ENCODE data around the gene SIRPA. TPM values are rescaled to one million over a fixed set of nuclear protein-coding genes. Genes with fewer than 3 reads are reported as not detected.

Gene SIRPA
- total RNA-seq, result 7.9 and 13.6 TPM in 2 replicates

GRCh38 chr20:1894951-1895673 is at the start of gene SIRPA:
SIRPA (plus strand) TSS chr20:1895407; CDS start chr20:1895448, 41 bp downstream.

Other genes starting within 250 kb of the SIRPA start
- gene SIRPG, start 237.6 kb upstream of the SIRPA start, total RNA-seq, result not detected in 2 replicates
- not detected in 2 replicates for gene PDYN, start 98.7 kb downstream of the SIRPA start, total RNA-seq
- gene STK35, start 206.4 kb downstream of the SIRPA start, total RNA-seq, result 21.9 and 22.6 TPM in 2 replicates